Calu3 (cell line): ENCODE data around the gene LAD1. TPM values are rescaled to one million over a fixed set of nuclear protein-coding genes. Genes with fewer than 3 reads are reported as not detected.

Experiments
- BruUV-seq: library from RNA; stranded (reverse); fragments of 400-500 nt; replicated peaks from 2 replicates; lab custom pipeline; 2021; lab: Mats Ljungman, UMichigan
- CTCF ChIA-PET: fragments of 300-600 bp; sonication (Branson Sonifier 250); formaldehyde crosslinking; loops from one replicate; lab custom pipeline; 2022; ENCODE audit warnings: antibody characterized with exemption; lab: Charles Lee
- DNase-seq: peaks from one replicate; pipeline ENCODE4 v3.0.0; 2022
- H3K27ac Mint-ChIP-seq: one replicate; pipeline ENCODE4 v1.8.0; 2022; ENCODE audit warnings: mixed read lengths; ENCODE audit not compliant: unreplicated experiment
- H3K27me3 Mint-ChIP-seq: one replicate; pipeline ENCODE4 v1.8.0; 2022; ENCODE audit warnings: mixed read lengths; ENCODE audit not compliant: unreplicated experiment
- H3K36me3 Mint-ChIP-seq: one replicate; pipeline ENCODE4 v1.8.0; 2022; ENCODE audit warnings: mild to moderate bottlenecking, moderate library complexity, mixed read lengths; ENCODE audit not compliant: insufficient read depth, unreplicated experiment
- H3K4me1 Mint-ChIP-seq: one replicate; pipeline ENCODE4 v1.8.0; 2022; ENCODE audit warnings: mild to moderate bottlenecking, low read depth, mixed read lengths; ENCODE audit not compliant: unreplicated experiment
- H3K4me3 Mint-ChIP-seq: one replicate; pipeline ENCODE4 v1.8.0; 2022; ENCODE audit warnings: mild to moderate bottlenecking, low read depth, moderate library complexity, mixed read lengths; ENCODE audit not compliant: unreplicated experiment
- H3K9me3 Mint-ChIP-seq: one replicate; pipeline ENCODE4 v1.8.0; 2022; ENCODE audit warnings: low read depth, mixed read lengths; ENCODE audit not compliant: unreplicated experiment
- CTCF ChIP-seq: fragments of 200-600 bp; IDR thresholded peaks from one replicate; pipeline ENCODE4 v1.8.0; 2022; ENCODE audit warnings: antibody characterized with exemption; ENCODE audit not compliant: unreplicated experiment
- intact Hi-C: fragments of 100-400 bp; cut with micrococcal nuclease; formaldehyde crosslinking; loops from one replicate; pipeline ENCODE4 v1.10.0; 2022; ENCODE audit not compliant: unreplicated experiment
- total RNA-seq: library from RNA; stranded (reverse); gene quantifications from 2 replicates; pipeline ENCODE4 v1.2.3, GENCODE V29; 2022

Gene LAD1
- total RNA-seq, 1 experiment from 2014 or later = 209 TPM

- Mint-ChIP-seq H3K4me3 (no peak overlapping the region), H3K4me1 (no peaks in the 10 kb centered on the region), H3K9me3 (no peaks in the 10 kb centered on the region), H3K36me3 (peaks cover 21% of the 10 kb centered on the region), H3K27ac (no peak overlapping the region), H3K27me3 (peaks cover 15% of the 10 kb centered on the region)
- CTCF ChIA-PET = interaction anchor here (1.1 kb wide), 1 partner anchor 22 kb away, joined by 3 read pairs; no protein-coding TSS in a partner anchor
- DNase-seq = no peak
- no peak for TF ChIP-seq CTCF
- intact Hi-C loops = no loop called here
- no TSS peak for BruUV-seq
These were observed 12.2 kb upstream of the LAD1 start for GRCh38 chr1:201411292-201411691.

- H3K9me3 Mint-ChIP-seq = no peaks in the 10 kb centered on the region
These were observed 10.3 kb upstream of the LAD1 start for GRCh38 chr1:201409440-201409839.

GRCh38 chr1:201408834-201409200, 9.7 kb upstream of the LAD1 start:
- H3K9me3 Mint-ChIP-seq = no peaks in the 10 kb centered on the region
- TF ChIP-seq CTCF = no peak
- CTCF ChIA-PET = interaction anchor here (0.6 to 1.1 kb wide), 4 partner anchors 23 to 62 kb away, joined by 3 to 6 read pairs (median 4); no protein-coding TSS in a partner anchor
- no peak overlapping the region for H3K27ac Mint-ChIP-seq
- H3K4me1 Mint-ChIP-seq = no peaks in the 10 kb centered on the region
- peaks cover 10% of the 10 kb centered on the region for H3K27me3 Mint-ChIP-seq
- intact Hi-C loops = loop anchor here (2.0 kb wide), 1 partner anchor 24 kb away; no protein-coding TSS in a partner anchor
- no TSS peak for BruUV-seq
- no peak overlapping the region for H3K4me3 Mint-ChIP-seq
- DNase-seq = no peak
- H3K36me3 Mint-ChIP-seq = peaks cover 38% of the 10 kb centered on the region

More at GRCh38 chr1:201409440-201409839, 10.3 kb upstream of the LAD1 start:
- Mint-ChIP-seq H3K36me3 (peaks cover 36% of the 10 kb centered on the region), H3K4me1 (no peaks in the 10 kb centered on the region), H3K4me3 (no peak overlapping the region), H3K27me3 (peaks cover 10% of the 10 kb centered on the region), H3K27ac (no peak overlapping the region)
- no TSS peak for BruUV-seq
- intact Hi-C loops = loop anchor here (2.0 kb wide), 1 partner anchor 25 kb away; no protein-coding TSS in a partner anchor
- DNase-seq = no peak
- TF ChIP-seq CTCF = no peak
- CTCF ChIA-PET = interaction anchor here (1.0 kb wide), 2 partner anchors 34 to 63 kb away, joined by 4 to 6 read pairs; no protein-coding TSS in a partner anchor

- CTCF ChIA-PET = interaction anchor here (0.6 to 3.5 kb wide), 7 partner anchors 11 to 61 kb away, joined by 3 to 14 read pairs (median 3); no protein-coding TSS in a partner anchor
- no peak overlapping the region for H3K27ac Mint-ChIP-seq
- peak; percentile 95 for DNase-seq
- peaks cover 10% of the 10 kb centered on the region for H3K27me3 Mint-ChIP-seq
- BruUV-seq = no TSS peak
- intact Hi-C loops = loop anchor here (2.0 kb wide), 1 partner anchor 24 kb away; no protein-coding TSS in a partner anchor
- no peaks in the 10 kb centered on the region for H3K9me3 Mint-ChIP-seq
- TF ChIP-seq CTCF = peak; percentile 98
- peaks cover 38% of the 10 kb centered on the region for H3K36me3 Mint-ChIP-seq
- no peak overlapping the region for H3K4me3 Mint-ChIP-seq
- no peaks in the 10 kb centered on the region for H3K4me1 Mint-ChIP-seq
These were observed 9.2 kb upstream of the LAD1 start for GRCh38 chr1:201408176-201408833.
